BE2C (cell line): ENCODE measurements around the gene MAP3K20.
"Not testable (repeated sequence)": the region's sequence is repeated elsewhere in the genome, so short reads cannot be mapped to it uniquely, and the experiment has no call there.

Experiments
- DNase-seq: peaks from one replicate; pipeline ENCODE4 v3.0.0-alpha.2; 2020
- H3K27me3 ChIP-seq: fragments of 250-450 bp; sonication (Bioruptor Pico); 2 replicates; pipeline ENCODE4 v1.5.1; 2020; ENCODE audit warnings: mild to moderate bottlenecking
- H3K36me3 ChIP-seq: fragments of 250-450 bp; sonication (Bioruptor Pico); 2 replicates; pipeline ENCODE4 v1.5.1; 2020; ENCODE audit warnings: mild to moderate bottlenecking
- H3K4me1 ChIP-seq: fragments of 250-450 bp; sonication (Bioruptor Pico); 2 replicates; pipeline ENCODE4 v1.5.1; 2020
- H3K4me3 ChIP-seq: 2 replicates; pipeline ENCODE4 v1.5.1; 2011; ENCODE audit warnings: low read depth, low read length
- H3K9me3 ChIP-seq: fragments of 250-450 bp; sonication (Bioruptor Pico); 2 replicates; pipeline ENCODE4 v1.5.1; 2020
- TF ChIP-seq, protein P1 (sequence below): IDR thresholded peaks from 2 replicates; pipeline ENCODE4 v1.5.1; 2012; ENCODE audit warnings: mild to moderate bottlenecking, low read depth, low read length

Gene MAP3K20

GRCh38 chr2:173251225-173251624 lies 175.6 kb downstream of the MAP3K20 start:
- no peaks in the 10 kb centered on the region for H3K4me1 ChIP-seq
- TF ChIP-seq, protein P1, sequence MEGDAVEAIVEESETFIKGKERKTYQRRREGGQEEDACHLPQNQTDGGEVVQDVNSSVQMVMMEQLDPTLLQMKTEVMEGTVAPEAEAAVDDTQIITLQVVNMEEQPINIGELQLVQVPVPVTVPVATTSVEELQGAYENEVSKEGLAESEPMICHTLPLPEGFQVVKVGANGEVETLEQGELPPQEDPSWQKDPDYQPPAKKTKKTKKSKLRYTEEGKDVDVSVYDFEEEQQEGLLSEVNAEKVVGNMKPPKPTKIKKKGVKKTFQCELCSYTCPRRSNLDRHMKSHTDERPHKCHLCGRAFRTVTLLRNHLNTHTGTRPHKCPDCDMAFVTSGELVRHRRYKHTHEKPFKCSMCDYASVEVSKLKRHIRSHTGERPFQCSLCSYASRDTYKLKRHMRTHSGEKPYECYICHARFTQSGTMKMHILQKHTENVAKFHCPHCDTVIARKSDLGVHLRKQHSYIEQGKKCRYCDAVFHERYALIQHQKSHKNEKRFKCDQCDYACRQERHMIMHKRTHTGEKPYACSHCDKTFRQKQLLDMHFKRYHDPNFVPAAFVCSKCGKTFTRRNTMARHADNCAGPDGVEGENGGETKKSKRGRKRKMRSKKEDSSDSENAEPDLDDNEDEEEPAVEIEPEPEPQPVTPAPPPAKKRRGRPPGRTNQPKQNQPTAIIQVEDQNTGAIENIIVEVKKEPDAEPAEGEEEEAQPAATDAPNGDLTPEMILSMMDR: no peak
- no peaks in the 10 kb centered on the region for H3K27me3 ChIP-seq
- no peak for DNase-seq
- H3K4me3 ChIP-seq: no peak overlapping the region
- H3K9me3 ChIP-seq: no peaks in the 10 kb centered on the region
- no peaks in the 10 kb centered on the region for H3K36me3 ChIP-seq

GRCh38 chr2:173252581-173252980 lies 176.9 kb downstream of the MAP3K20 start:
- Histone ChIP-seq H3K4me1 (no peaks in the 10 kb centered on the region), H3K4me3 (no peak overlapping the region), H3K36me3 (no peaks in the 10 kb centered on the region), H3K9me3 (no peaks in the 10 kb centered on the region), H3K27me3 (no peaks in the 10 kb centered on the region)
- TF ChIP-seq, protein P1: no peak
- DNase-seq: no peak

DNA sequence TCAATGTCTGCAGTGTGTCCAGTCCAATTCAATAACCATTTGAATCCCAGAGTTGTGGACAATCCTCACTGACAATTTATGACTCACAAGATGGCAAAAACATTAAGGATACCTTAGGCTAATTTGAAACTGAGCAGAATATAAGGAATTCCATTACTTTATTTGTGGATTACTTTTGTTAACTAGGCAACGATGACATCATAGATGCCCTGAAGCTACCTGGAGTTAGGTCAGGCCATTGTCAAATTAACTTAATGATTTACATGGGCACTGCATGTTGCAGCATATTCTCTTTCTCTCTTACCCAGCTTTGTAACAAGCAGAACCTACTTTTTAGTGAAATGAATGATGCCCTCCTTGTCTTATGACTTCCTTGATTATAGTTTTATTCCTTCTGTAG lies 179.0 kb downstream of the MAP3K20 start:
- TF ChIP-seq, protein P1: no peak
- Histone ChIP-seq H3K4me3 (no peak overlapping the region), H3K36me3 (no peaks in the 10 kb centered on the region), H3K27me3 (no peaks in the 10 kb centered on the region), H3K4me1 (no peaks in the 10 kb centered on the region), H3K9me3 (no peaks in the 10 kb centered on the region)
- DNase-seq: no peak

- H3K36me3 ChIP-seq: no peaks in the 10 kb centered on the region
- TF ChIP-seq, protein P1: no peak
These were observed 183.1 kb downstream of the MAP3K20 start for GRCh38 chr2:173258701-173259100.

DNA sequence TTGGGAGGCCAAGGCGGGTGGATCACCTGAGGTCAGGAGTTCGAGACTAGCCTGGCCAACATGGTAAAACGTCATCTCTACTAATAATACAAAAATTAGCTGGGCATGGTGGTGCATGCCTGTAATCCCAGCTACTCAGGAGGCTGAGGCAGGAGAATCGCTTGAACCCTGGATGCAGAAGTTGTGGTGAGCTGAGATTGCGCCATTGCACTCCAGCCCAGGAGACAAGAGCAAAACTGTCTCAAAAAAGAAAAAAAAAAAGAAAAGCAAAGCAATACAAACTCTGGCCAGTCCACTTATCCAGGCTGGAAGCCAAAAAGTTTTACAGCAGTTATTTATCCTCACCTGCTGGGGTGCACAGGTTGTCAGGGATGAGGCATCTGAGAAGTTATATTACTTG lies 186.7 kb downstream of the MAP3K20 start:
- DNase-seq, H3K4me1 ChIP-seq, H3K9me3 ChIP-seq, H3K36me3 ChIP-seq, H3K27me3 ChIP-seq, H3K4me3 ChIP-seq: not testable (repeated sequence)

More at GRCh38 chr2:173258701-173259100, 183.1 kb downstream of the MAP3K20 start:
- no peak for DNase-seq
- H3K4me3 ChIP-seq: no peak overlapping the region
- H3K4me1 ChIP-seq: no peaks in the 10 kb centered on the region
- H3K27me3 ChIP-seq: no peaks in the 10 kb centered on the region
- no peaks in the 10 kb centered on the region for H3K9me3 ChIP-seq

DNA sequence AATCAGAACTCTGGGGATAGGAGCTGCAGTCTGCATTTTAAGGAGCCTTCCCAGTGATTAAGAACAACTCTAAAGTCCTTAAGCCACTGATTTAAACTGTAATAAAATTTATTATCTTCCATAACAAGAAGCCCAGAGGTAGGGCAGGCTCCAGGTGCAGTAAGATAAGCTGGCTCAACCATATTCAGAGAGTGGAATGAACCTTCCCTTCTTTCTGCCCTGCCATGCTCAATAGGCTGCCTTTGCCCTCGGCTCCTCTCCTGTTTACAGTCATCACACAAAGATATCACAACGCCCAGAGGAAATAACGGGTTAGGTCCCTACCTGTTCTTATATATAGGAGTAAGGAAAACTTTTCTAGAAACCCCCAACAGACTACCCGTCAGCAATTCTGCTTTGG lies 188.5 kb downstream of the MAP3K20 start:
- Histone ChIP-seq H3K36me3 (no peaks in the 10 kb centered on the region), H3K4me3 (no peak overlapping the region), H3K4me1 (no peaks in the 10 kb centered on the region), H3K9me3 (no peaks in the 10 kb centered on the region), H3K27me3 (no peaks in the 10 kb centered on the region)
- no peak for DNase-seq
- TF ChIP-seq, protein P1: no peak
